GM12878 (cell line): Measurements from ENCODE around the gene OLR1. TPM values are rescaled to one million over a fixed set of nuclear protein-coding genes. Genes with fewer than 3 reads are reported as not detected.

Source experiments
- ATAC-seq: fragments of 200-7000 bp; cut with Tn5 transposase; 3 replicates; pipeline ENCODE4 v1.9.1; 2020; ENCODE audit warnings: mild to moderate bottlenecking, moderate library complexity
- BruUV-seq: library from RNA; stranded (reverse); fragments of 400-500 nt; replicated peaks from 2 replicates; lab custom pipeline; 2021; lab: Mats Ljungman, UMichigan
- CTCF ChIA-PET: fragments of 300-600 bp; sonication (Branson Sonifier 250); formaldehyde crosslinking; extraction: SDS; loops from one replicate; lab custom pipeline; 2021; ENCODE audit warnings: inconsistent platforms; lab: Yijun Ruan, JAX
- POLR2A ChIA-PET: fragments of 350-600 bp; formaldehyde crosslinking; extraction: SDS; loops from one replicate; lab custom pipeline; 2021; ENCODE audit warnings: inconsistent platforms; lab: Charles Lee
- RAD21 ChIA-PET: fragments of 300-600 bp; sonication (Branson Sonifier 250); formaldehyde crosslinking; loops from one replicate; lab custom pipeline; 2023; ENCODE audit warnings: antibody characterized with exemption; ENCODE audit not compliant: unreplicated experiment; lab: Charles Lee
- SMC1A ChIA-PET: fragments of 300-600 bp; sonication (Branson Sonifier 250); formaldehyde crosslinking; loops from one replicate; lab custom pipeline; 2023; ENCODE audit not compliant: unreplicated experiment, uncharacterized antibody; lab: Charles Lee
- DNase-seq: peaks from one replicate; pipeline ENCODE4 v3.0.0-alpha.2; 2011; ENCODE audit warnings: low read depth, low spot score
- FAIRE-seq: peaks from 3 replicates; lab custom pipeline; 2011; peaks lifted over from hg19 to GRCh38; lab: Jason Lieb, UNC
- H2AFZ ChIP-seq: 2 replicates; pipeline ENCODE4 v1.6.0; 2011; ENCODE audit warnings: low read depth, low read length, control low read depth; ENCODE audit not compliant: control insufficient read depth
- H3K27ac ChIP-seq: 2 replicates; pipeline ENCODE4 v1.5.1; 2011; ENCODE audit warnings: control low read depth; ENCODE audit not compliant: control insufficient read depth, insufficient read depth
- H3K27me3 ChIP-seq, 2 experiments: replicated peaks in 1 of 2; 2 replicates each; pipeline versions ENCODE4 v1.6.0 to v1.6.1; 2011; ENCODE audit warnings: low read length in 1 of 2; ENCODE audit not compliant: control insufficient read depth in 2 of 2, insufficient read depth in 2 of 2
- H3K36me3 ChIP-seq, 2 experiments: 2 replicates each; pipeline ENCODE4 v1.5.1; 2011; ENCODE audit warnings: low read length in 1 of 2; ENCODE audit not compliant: control insufficient read depth in 2 of 2, insufficient read depth in 2 of 2
- H3K4me1 ChIP-seq: 2 replicates; pipeline ENCODE4 v1.6.1; 2011; ENCODE audit warnings: mild to moderate bottlenecking, low read length, moderate library complexity, mixed read lengths; ENCODE audit not compliant: control insufficient read depth, insufficient read depth
- H3K4me2 ChIP-seq: 2 replicates; pipeline ENCODE4 v1.6.0; 2011; ENCODE audit warnings: control low read depth; ENCODE audit not compliant: control insufficient read depth, insufficient read depth
- H3K4me3 ChIP-seq: fragments of 200-600 bp; sonication (generic); 2 replicates; pipeline ENCODE4 v1.5.1; 2016
- H3K79me2 ChIP-seq: 2 replicates; pipeline ENCODE4 v1.6.0; 2011; ENCODE audit warnings: low read length; ENCODE audit not compliant: control insufficient read depth, insufficient read depth
- H3K9ac ChIP-seq: 2 replicates; pipeline ENCODE4 v1.8.0; 2011; ENCODE audit warnings: low read length, control low read depth, mixed read lengths; ENCODE audit not compliant: control insufficient read depth, insufficient read depth
- H3K9me3 ChIP-seq: replicated peaks from 3 replicates; pipeline ENCODE4 v1.5.1; 2011; ENCODE audit warnings: mild to moderate bottlenecking, low read length; ENCODE audit not compliant: control insufficient read depth, insufficient read depth
- H4K20me1 ChIP-seq: 2 replicates; pipeline ENCODE4 v1.6.0; 2011; ENCODE audit not compliant: control insufficient read depth, insufficient read depth
- CHD4 ChIP-seq: fragments of 200-600 bp; sonication (generic); IDR thresholded peaks from 2 replicates; pipeline ENCODE4 v1.6.1; 2016; ENCODE audit warnings: mild to moderate bottlenecking
- NFXL1 ChIP-seq: fragments of 450-650 bp; IDR thresholded peaks from 2 replicates; pipeline ENCODE4 v1.6.1; 2017; ENCODE audit warnings: antibody characterized with exemption, mild to moderate bottlenecking, borderline replicate concordance
- RCOR1 ChIP-seq: conservative IDR thresholded peaks from 2 replicates; pipeline ENCODE4 v1.6.1; 2012; ENCODE audit warnings: low read depth, low read length, improper control_type of control experiment
- RUNX3 ChIP-seq: IDR thresholded peaks from 2 replicates; pipeline ENCODE4 v1.6.1; 2012; ENCODE audit warnings: low read length, inconsistent platforms
- SP1 ChIP-seq: IDR thresholded peaks from one replicate; pipeline ENCODE4 v1.6.1; 2011; ENCODE audit warnings: low read depth, low read length
- SUZ12 ChIP-seq: fragments of 200-600 bp; sonication (generic); IDR thresholded peaks from one replicate; pipeline ENCODE4 v1.6.1; 2018; ENCODE audit warnings: antibody characterized with exemption, mild to moderate bottlenecking; ENCODE audit not compliant: unreplicated experiment
- ZNF24 ChIP-seq: fragments of 450-650 bp; IDR thresholded peaks from 2 replicates; pipeline ENCODE4 v1.6.1; 2017; ENCODE audit warnings: antibody characterized with exemption, mild to moderate bottlenecking
- ZNF622 ChIP-seq: fragments of 450-650 bp; IDR thresholded peaks from 2 replicates; pipeline ENCODE4 v1.6.1; 2017; ENCODE audit warnings: mild to moderate bottlenecking, inconsistent platforms
- WGBS: methylation state at CpG from one replicate; pipeline ENCODE4 v1.1.6; 2016; ENCODE audit warnings: low lambda C conversion rate; ENCODE audit not compliant: insufficient replicate concordance, insufficient coverage; ENCODE audit errors: missing lambda C conversion rate; 5-methylcytosine and 5-hydroxymethylcytosine counted together
- in situ Hi-C: fragments of 300-500 bp; cut with MboI; formaldehyde crosslinking; loops from 9 replicates; pipeline ENCODE4 v1.14.3; 2018; ENCODE audit warnings: mixed read lengths
- intact Hi-C: fragments of 100-400 bp; cut with micrococcal nuclease; formaldehyde crosslinking; loops from one replicate; pipeline ENCODE4 v1.14.2; 2022; ENCODE audit not compliant: unreplicated experiment
- polyA plus RNA-seq, 11 experiments: library from polyadenylated mRNA; depleted of rRNA in 4 of 11; unstranded in 6 of 11; stranded (reverse) in 5 of 11; fragments of >200 nt; fragmentation: Nextera tagmentation in 4 of 11; fragmentation: Illumina TruSeq in 1 of 11; extraction: Ambion mirVana in 4 of 11; extraction: Trizol in 1 of 11; gene quantifications; 1 replicate in 1 of 11; 2 replicates in 10 of 11; pipeline versions ENCODE4 v1.2.1 to v1.2.3, GENCODE V29; 2011 to 2016; ENCODE audit warnings: inconsistent platforms in 2 of 11, missing spikeins in 2 of 11, low read depth in 1 of 11
- total RNA-seq, 4 experiments: library from RNA; depleted of rRNA in 3 of 4; stranded (reverse); fragments of >200 nt in 3 of 4; fragmentation: Illumina TruSeq in 1 of 4; extraction: Trizol in 1 of 4; gene quantifications; 2 replicates each; pipeline versions ENCODE4 v1.2.1 to v1.2.3, GENCODE V29; 2013 to 2021
- TF ChIP-seq, protein P1 (sequence below): fragments of 450-650 bp; IDR thresholded peaks from 2 replicates; pipeline ENCODE4 v1.6.1; 2016; ENCODE audit warnings: mild to moderate bottlenecking
- TF ChIP-seq, protein P2 (sequence below): fragments of 450-650 bp; conservative IDR thresholded peaks from 2 replicates; pipeline ENCODE4 v1.6.1; 2017; ENCODE audit warnings: mild to moderate bottlenecking, moderate library complexity
- TF ChIP-seq, protein P3 (sequence below): fragments of 450-650 bp; IDR thresholded peaks from 2 replicates; pipeline ENCODE4 v1.6.1; 2016; ENCODE audit warnings: mild to moderate bottlenecking
- TF ChIP-seq, protein P4 (sequence below): IDR thresholded peaks from 2 replicates; pipeline ENCODE4 v1.6.1; 2011; ENCODE audit warnings: low read depth, low read length, improper control_type of control experiment, borderline replicate concordance
- TF ChIP-seq, protein P5 (sequence below): IDR thresholded peaks from 2 replicates; pipeline ENCODE4 v1.6.1; 2011; ENCODE audit warnings: borderline replicate concordance, low read depth, mild to moderate bottlenecking, moderate library complexity, mixed read lengths, low read length; ENCODE audit not compliant: insufficient read depth; ENCODE audit errors: extremely low read length

OLR1 gene
- total and polyA plus RNA-seq, 10 of the 15 experiments (the other 5 are each of a cell fraction or from before 2014, with no cell fraction given), result 0.08 TPM; not detected in 9

DNA sequence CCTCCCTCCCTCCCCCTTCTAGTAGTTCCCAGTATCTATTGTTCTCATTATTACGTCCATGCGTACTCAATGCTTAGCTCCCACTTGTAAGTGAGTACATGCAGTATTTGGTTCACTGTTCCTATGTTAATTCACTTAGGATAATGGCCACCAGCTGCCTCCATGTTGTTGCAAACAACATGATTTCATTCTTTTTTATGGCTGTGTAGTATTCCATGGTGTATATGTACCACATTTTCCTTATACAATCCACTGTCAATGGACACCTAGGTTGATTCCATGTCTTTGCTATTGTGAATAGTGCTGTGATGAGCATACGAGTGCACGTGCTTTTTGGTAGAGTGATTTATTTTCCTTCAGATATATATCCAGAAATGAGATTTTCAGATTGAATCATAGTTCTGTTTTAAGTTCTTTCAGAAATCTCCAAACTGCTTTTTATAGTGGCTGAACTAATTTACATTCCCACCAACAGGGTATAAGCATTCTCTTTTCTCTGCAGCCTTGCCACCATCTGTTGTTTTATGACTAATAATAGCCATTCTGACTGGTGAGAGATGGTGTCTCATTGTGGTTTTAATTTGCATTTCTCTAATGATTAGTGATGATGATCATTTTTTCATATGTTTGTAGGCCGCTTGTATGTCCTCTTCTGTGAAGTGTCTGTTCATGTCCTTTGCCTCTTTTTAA, 24.1 kb downstream of the OLR1 start (continued):
- TF ChIP-seq SUZ12, result no peak
- no peak for TF ChIP-seq CHD4
- peak; percentile 71 for TF ChIP-seq RUNX3

DNA sequence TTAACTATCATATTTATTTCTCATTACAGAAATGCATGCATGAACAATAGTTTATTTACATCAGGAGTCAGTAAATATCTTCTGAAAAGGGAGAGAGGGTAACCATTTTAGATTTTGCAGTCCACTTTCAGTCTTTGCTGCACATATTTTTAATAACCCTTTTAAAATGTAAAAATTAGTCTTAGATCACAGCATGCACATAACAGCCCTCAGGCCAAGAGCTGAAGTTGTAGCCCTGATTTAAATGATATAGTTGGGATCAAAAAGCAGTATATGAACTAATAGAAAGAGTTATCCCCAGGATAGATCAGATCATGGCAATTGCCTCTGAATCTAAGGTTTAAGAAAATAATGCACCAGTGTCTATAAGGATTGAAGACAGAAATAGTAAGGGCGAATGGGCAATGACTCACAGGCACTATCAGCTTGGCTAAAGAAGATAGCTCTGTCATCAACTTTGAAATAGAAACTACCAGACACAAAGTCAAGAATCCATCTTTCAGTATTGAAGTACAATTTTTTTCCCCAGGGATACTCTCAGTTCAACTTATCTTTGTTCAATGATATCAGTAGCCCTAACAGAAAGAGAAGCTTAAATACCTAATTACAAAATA, 28.8 kb downstream of the OLR1 start:
- Histone ChIP-seq H3K27ac (no peak overlapping the region), H3K4me2 (no peak overlapping the region), H3K36me3 (no peaks in the 10 kb centered on the region), H3K27me3 (no peaks in the 10 kb centered on the region; a peak in 1 of 4 replicates), H3K79me2 (no peaks in the 10 kb centered on the region), H3K9me3 (peaks cover 4% of the 10 kb centered on the region; the same call in 2 of the 3 replicates), H3K4me3 (no peak overlapping the region), H3K9ac (no peak overlapping the region), H2AFZ (no peak overlapping the region), H4K20me1 (no peaks in the 10 kb centered on the region), H3K4me1 (peaks cover 4% of the 10 kb centered on the region; the same call in 1 of the 2 replicates)
- ChIA-PET POLR2A (no interaction called here), SMC1A (interaction anchor here (0.9 to 1.5 kb wide), 6 partner anchors 9 to 345 kb away, joined by 3 to 4 read pairs (median 3); no protein-coding TSS in a partner anchor), CTCF (interaction anchor here (1.1 to 2.8 kb wide), 5 partner anchors 10 to 393 kb away, joined by 3 to 23 read pairs (median 4); partner anchors contain the start of gene CLEC12B), RAD21 (interaction anchor here (1.1 kb wide), 1 partner anchor 133 kb away, joined by 3 read pairs; no protein-coding TSS in a partner anchor)
- no peak for DNase-seq
- no peak for ATAC-seq
- no peak for FAIRE-seq
- intact Hi-C loops, result loop anchor here (5.0 kb wide), 1 partner anchor 396 kb away; no protein-coding TSS in a partner anchor
- in situ Hi-C loops, result loop anchor here (5.0 kb wide), 3 partner anchors 111 to 396 kb away; partner anchors contain the start of gene CLEC9A
- no TSS peak for BruUV-seq
- 0% methylated on average over 1 of the region's 1 CpG for WGBS
- TF ChIP-seq, protein P1, sequence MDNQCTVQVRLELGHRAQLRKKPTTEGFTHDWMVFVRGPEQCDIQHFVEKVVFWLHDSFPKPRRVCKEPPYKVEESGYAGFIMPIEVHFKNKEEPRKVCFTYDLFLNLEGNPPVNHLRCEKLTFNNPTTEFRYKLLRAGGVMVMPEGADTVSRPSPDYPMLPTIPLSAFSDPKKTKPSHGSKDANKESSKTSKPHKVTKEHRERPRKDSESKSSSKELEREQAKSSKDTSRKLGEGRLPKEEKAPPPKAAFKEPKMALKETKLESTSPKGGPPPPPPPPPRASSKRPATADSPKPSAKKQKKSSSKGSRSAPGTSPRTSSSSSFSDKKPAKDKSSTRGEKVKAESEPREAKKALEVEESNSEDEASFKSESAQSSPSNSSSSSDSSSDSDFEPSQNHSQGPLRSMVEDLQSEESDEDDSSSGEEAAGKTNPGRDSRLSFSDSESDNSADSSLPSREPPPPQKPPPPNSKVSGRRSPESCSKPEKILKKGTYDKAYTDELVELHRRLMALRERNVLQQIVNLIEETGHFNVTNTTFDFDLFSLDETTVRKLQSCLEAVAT, result no peak
- TF ChIP-seq ZNF24, result no peak
- TF ChIP-seq, protein P2, sequence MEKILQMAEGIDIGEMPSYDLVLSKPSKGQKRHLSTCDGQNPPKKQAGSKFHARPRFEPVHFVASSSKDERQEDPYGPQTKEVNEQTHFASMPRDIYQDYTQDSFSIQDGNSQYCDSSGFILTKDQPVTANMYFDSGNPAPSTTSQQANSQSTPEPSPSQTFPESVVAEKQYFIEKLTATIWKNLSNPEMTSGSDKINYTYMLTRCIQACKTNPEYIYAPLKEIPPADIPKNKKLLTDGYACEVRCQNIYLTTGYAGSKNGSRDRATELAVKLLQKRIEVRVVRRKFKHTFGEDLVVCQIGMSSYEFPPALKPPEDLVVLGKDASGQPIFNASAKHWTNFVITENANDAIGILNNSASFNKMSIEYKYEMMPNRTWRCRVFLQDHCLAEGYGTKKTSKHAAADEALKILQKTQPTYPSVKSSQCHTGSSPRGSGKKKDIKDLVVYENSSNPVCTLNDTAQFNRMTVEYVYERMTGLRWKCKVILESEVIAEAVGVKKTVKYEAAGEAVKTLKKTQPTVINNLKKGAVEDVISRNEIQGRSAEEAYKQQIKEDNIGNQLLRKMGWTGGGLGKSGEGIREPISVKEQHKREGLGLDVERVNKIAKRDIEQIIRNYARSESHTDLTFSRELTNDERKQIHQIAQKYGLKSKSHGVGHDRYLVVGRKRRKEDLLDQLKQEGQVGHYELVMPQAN, result no peak
- no peak for TF ChIP-seq NFXL1
- no peak for TF ChIP-seq RCOR1
- TF ChIP-seq, protein P3, sequence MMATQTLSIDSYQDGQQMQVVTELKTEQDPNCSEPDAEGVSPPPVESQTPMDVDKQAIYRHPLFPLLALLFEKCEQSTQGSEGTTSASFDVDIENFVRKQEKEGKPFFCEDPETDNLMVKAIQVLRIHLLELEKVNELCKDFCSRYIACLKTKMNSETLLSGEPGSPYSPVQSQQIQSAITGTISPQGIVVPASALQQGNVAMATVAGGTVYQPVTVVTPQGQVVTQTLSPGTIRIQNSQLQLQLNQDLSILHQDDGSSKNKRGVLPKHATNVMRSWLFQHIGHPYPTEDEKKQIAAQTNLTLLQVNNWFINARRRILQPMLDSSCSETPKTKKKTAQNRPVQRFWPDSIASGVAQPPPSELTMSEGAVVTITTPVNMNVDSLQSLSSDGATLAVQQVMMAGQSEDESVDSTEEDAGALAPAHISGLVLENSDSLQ, result no peak
- TF ChIP-seq SP1, result no peak
- TF ChIP-seq, protein P4, sequence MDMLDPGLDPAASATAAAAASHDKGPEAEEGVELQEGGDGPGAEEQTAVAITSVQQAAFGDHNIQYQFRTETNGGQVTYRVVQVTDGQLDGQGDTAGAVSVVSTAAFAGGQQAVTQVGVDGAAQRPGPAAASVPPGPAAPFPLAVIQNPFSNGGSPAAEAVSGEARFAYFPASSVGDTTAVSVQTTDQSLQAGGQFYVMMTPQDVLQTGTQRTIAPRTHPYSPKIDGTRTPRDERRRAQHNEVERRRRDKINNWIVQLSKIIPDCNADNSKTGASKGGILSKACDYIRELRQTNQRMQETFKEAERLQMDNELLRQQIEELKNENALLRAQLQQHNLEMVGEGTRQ, result no peak
- TF ChIP-seq ZNF622, result no peak
- TF ChIP-seq, protein P5, sequence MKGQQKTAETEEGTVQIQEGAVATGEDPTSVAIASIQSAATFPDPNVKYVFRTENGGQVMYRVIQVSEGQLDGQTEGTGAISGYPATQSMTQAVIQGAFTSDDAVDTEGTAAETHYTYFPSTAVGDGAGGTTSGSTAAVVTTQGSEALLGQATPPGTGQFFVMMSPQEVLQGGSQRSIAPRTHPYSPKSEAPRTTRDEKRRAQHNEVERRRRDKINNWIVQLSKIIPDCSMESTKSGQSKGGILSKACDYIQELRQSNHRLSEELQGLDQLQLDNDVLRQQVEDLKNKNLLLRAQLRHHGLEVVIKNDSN, result no peak
